Gastrocnemius medialis (tissue), 4 donors: ENCODE measurements around the gene MARCHF3.

ENCODE experiments used
- POLR2A ChIP-seq, 2 donors: fragments of 450-650 bp; IDR thresholded peaks; one replicate each; pipeline ENCODE4 v1.6.1; 2017; ENCODE audit warnings: antibody characterized with exemption in 2 of 2, mild to moderate bottlenecking in 2 of 2, moderate library complexity in 2 of 2
- TF ChIP-seq, protein P1 (sequence below), 5 experiments: fragments of 450-650 bp in 3 of 5; fragments of 200-600 bp in 2 of 5; sonication (generic) in 2 of 5; IDR thresholded peaks in 4 of 5; conservative IDR thresholded peaks in 1 of 5; 1 replicate in 4 of 5; 2 replicates in 1 of 5; pipeline ENCODE4 v1.5.1; 2016 to 2019; ENCODE audit warnings: antibody characterized with exemption in 5 of 5, mild to moderate bottlenecking in 3 of 5, moderate library complexity in 3 of 5

DNA sequence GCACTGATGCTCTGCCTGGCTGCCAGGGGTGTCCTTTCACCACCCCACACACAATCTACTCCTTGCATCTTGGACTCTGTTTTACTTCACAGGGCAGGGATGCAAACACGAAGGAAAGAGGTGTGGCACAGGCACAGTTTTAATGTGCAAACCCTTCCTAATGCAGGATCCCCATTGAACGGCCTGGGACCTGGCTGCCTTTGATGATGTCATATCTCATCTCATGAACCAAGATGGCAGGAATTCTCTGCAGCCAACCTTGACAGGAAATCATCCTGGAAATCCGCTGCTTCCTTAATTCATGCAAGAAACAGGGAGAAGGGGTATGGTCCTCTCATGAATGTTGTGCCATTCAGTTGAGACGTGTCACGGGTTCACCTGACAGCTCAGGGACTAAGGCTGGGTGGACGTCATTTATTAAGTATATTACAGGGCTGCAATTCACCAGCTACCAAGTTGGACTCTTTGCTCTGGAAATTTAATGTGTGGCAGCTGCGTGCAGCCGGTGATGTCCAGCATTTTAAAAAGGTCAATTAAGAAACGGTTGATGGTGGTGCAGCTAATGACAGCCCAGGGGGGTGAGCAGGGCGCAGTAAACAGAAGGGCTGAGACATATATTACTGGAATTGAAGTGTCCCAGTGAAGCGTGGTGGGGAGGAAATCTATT, 161.9 kb downstream of the MARCHF3 start:
- TF ChIP-seq, protein P1, sequence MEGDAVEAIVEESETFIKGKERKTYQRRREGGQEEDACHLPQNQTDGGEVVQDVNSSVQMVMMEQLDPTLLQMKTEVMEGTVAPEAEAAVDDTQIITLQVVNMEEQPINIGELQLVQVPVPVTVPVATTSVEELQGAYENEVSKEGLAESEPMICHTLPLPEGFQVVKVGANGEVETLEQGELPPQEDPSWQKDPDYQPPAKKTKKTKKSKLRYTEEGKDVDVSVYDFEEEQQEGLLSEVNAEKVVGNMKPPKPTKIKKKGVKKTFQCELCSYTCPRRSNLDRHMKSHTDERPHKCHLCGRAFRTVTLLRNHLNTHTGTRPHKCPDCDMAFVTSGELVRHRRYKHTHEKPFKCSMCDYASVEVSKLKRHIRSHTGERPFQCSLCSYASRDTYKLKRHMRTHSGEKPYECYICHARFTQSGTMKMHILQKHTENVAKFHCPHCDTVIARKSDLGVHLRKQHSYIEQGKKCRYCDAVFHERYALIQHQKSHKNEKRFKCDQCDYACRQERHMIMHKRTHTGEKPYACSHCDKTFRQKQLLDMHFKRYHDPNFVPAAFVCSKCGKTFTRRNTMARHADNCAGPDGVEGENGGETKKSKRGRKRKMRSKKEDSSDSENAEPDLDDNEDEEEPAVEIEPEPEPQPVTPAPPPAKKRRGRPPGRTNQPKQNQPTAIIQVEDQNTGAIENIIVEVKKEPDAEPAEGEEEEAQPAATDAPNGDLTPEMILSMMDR (IDR thresholded peaks at IDR 0.05 in 4 of 5, conservative IDR thresholded peaks at IDR 0.05 in 1 of 5): no peak
- no peak for TF ChIP-seq POLR2A (IDR thresholded peaks at IDR 0.05)
